Stimulated activated CD8-positive, alpha-beta memory T cell treated with anti-CD3 and anti-CD28 coated beads, Interleukin-7, amount 100 ng/mL, for 4 hours (primary cell): ENCODE results near the gene VSNL1.

ENCODE experiments used
- DNase-seq, 2 donors: peaks; one replicate each; pipeline ENCODE4 v3.0.0-alpha.2; 2020; ENCODE audit warnings: low read depth in 2 of 2

Gene VSNL1

GRCh38 chr2:17583166-17583565, 42.7 kb downstream of the VSNL1 start:
- DNase-seq = no peak

GRCh38 chr2:17583646-17584045, 43.1 kb downstream of the VSNL1 start:
- DNase-seq = no peak

- no peak for DNase-seq
Observed at GRCh38 chr2:17584689-17585088, 44.2 kb downstream of the VSNL1 start.

DNA sequence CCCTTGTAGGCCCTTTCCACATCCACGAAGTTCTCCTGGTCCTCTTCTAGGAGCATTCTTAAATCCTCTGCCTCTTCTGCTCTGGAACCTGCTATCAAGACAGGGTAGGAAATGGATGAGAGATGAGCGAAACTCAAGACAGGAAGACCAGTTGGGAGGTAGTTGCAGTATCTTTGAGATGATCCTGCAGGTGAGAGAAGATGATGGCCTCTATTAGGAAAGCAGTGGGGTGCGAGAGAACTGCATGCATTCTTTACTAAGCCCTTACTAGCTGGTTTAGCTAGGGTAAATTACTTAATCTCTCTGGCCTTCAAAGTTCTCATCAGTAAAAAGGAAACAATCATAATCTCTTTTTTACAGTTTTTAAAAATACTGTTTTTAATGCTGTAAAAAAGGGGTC, 47.0 kb downstream of the VSNL1 start:
- DNase-seq = no peak

DNA sequence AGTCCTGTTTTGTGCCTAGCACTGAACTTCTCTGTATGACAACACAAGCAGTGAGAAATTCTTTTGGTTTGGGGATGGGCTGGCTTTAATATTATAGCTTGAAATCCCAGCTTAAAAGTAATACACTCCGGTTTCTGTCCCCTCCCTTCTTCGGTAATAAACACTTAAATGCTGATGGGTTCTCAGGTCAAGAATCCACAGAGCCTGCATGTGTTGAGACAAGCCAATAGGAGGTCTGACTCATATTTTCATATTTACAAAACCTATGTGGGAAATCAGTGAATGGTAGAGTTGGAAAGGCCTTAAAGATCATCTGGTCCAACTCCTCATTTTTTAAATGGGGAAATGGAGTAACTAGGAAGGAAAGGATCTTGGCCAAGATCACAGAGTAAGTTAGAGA, 47.5 kb downstream of the VSNL1 start:
- no peak for DNase-seq

DNA sequence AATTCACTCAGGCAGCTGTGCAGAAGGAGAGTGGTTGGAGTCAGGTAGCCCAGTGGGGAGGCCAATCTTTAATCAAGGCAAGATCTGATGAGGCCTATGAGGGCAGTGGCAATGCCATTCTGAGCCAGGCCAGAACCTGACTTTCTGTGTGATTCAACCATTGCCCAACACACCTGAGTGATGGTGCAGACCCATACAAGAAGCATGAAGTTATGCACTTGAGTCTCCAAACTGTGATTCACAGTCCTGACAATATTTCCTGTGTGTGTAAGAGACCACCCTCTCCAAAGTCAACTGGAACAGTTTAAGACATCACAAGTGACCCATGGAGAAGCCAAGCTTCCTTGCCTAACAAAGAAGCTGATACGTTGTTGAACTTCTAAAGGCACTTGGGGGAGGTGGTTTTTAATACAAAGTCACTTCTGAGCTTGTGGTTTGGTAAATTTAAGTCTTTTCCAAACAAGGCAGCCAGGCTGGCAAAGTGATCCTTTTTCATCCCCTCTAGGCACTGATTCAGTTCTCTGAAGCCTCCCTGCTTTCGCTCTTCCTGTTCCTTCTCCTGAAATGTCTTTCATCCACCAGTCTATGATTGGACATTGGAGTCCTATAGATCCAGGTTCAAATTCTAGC, 49.0 kb downstream of the VSNL1 start:
- no peak for DNase-seq

DNA sequence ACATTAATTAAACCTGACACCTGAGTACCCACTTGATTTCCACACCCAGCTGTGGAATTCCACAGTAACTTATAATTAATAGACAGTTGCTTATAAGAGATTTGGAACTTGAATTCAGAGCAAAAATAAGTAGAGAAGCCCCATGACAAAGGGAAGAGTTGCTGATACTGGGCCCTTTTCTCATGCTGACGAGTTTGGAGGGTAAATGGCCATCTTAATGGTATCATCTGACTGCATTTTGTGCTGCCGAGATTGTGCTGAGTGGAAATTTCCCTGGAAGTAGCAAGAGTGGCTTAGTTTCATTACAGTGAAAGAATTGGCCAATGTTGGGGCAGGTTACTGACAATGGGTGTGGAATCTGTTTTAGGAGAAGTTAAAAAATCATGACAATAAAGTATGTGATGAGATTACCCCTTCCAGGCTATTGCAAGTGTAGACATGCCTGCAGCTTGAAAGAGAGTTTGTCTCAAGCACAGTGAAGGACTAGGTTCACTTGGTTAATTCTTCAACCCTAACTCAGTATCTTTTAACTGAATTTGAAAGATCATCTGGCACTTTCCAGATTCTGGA, 49.9 kb downstream of the VSNL1 start:
- no peak for DNase-seq

- no peak for DNase-seq
Observed at GRCh38 chr2:17591846-17592245, 51.4 kb downstream of the VSNL1 start.

DNA sequence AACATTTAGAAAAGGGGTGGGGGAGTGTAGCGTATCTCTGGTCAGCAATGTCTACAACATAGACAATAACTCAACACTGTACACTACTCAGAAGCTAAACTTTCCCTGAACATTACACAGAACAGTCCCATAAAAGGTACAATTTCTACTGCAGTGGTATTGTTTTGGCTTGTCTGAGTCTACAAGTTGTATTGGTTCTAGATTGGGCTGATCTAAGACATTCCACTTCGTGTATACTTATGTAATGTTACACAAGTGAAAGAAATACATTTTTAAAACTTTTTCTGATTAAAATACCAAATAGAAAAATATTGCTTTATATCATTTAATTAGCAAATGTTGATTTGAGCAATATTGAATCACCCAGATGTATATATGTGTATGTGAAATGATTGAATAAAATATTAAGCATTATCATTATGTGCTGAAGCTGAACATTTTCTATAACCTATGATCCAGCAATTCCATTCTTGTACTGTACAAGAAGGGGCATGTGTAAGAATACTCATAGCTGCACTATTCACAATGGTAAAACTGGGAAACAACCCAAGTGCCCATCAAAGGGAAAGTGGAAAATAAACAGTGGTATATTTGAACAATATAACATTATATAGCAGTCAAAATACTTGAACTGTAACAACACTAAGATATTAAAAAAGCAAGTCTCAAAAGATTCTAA, 52.4 kb downstream of the VSNL1 start:
- DNase-seq = no peak

DNA sequence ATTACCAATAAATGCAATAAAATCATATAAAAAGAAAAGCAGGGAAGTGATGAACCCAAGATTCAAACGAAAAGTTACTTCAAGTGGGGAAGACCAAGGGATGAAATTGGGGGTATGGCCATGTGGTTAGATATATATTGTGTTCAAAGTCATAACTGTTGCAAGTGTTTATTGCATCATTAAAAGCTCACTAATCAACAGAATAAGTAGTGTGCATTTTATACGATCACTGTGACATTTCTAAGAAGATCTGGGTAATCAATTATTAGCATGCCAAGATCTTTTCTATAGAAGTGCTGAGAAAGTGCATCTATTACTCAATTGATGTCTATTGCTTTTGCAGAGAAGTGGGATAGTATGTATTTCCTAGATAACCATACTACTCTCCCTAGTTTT, 52.9 kb downstream of the VSNL1 start:
- no peak for DNase-seq

GRCh38 chr2:17593841-17594491, 53.5 kb downstream of the VSNL1 start:
- no peak for DNase-seq

- no peak for DNase-seq
Observed at GRCh38 chr2:17594533-17595401, 54.3 kb downstream of the VSNL1 start.

GRCh38 chr2:17599617-17600016, 59.1 kb downstream of the VSNL1 start:
- no peak for DNase-seq

- no peak for DNase-seq
Observed at GRCh38 chr2:17600556-17601204, 60.2 kb downstream of the VSNL1 start.

DNA sequence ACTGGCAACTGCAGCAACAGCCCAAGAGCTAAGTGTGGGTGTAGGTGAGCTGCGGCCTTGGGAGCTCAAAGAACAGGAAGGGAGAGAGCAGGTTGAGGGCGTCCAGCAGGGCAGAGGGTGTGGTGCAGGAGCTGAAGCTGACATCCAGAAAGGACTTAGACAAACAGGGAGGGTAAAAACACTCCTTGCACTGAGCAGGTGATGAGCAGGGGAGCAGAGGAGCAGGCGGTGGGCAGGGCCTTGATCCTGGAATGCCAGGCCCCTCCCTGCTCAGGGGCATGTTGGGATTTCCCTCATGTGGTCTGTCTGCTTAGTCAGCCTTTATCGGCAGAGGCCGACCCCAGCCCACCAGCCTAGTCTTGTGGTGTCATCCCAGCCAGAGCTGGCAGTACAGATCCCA, 63.6 kb downstream of the VSNL1 start:
- DNase-seq = no peak

DNA sequence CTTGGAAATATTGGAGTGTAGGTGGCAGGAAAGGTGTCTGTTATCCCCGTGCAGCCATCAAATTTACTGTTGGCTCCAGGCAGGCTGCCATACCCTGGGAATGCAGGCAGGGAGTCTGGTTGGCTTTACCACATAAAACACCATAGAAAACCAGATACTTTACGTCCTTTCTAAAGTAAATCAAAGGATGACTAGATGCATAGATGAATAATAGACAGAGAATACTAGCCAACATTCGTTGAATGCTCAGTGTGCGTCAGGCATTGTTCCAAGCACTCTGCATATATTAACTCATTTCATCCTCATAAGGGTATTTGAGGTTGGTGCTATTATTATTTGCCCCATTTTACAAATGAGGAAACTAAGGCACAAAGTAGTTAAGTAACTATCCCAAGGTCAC, 65.2 kb downstream of the VSNL1 start:
- no peak for DNase-seq

DNA sequence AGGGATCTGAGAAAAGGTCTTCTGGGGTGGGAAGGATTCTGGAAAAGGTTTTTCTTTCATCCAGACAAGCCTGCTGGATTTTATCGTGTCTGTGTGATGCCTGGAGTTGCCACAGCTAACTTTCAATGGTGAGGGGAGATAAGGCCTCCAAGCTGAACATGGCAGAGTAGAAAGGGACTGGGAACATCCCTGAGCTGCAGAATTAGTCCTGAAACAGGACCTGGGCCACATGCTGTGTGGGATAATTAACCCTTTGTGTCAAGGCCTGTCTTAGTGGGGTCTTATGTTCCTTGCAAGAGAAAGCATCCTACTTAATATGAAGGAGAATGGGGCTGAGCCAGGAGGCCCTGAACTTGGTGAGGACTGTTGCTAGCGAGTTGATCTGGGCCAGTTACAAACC, 66.4 kb downstream of the VSNL1 start:
- no peak for DNase-seq

DNA sequence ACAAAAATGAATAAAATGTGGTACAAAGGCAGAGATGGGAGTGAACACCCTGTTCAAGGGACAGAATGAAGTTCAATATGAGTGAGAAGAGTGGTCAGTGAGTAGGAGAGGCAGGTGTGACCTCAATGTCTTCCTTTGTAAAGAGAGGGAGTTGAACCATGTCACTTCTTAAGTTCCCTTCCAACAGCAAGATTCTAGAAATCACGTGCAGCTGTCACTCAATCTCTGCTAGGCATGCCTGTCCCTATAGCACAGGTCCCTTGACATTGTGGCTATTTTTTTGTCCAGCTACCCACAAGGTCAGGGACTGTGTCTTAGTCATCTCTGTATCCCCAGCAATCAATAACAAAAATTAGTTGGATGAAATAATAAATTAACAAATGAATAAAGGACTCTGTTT, 66.9 kb downstream of the VSNL1 start:
- no peak for DNase-seq

DNA sequence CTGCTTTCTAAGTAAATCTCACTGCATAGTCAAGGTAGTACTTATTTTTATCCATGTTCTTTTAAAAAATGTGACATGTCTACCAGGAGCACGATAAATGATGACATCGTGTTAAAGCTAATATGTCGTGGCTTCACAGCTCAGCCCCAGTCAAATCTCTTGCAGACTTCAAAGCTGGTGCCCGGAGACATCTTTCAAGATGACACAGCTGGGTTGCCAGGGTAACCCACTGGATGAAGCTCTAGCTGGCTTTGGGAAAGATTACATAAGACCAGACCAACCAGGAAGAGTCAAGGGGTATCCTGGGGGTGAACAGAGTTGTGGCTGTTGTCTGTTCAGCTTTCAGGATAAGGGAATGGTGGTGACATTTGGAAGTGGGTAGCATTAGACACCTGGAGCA, 67.8 kb downstream of the VSNL1 start:
- no peak for DNase-seq

GRCh38 chr2:17610521-17610920, 70.0 kb downstream of the VSNL1 start:
- no peak for DNase-seq

DNA sequence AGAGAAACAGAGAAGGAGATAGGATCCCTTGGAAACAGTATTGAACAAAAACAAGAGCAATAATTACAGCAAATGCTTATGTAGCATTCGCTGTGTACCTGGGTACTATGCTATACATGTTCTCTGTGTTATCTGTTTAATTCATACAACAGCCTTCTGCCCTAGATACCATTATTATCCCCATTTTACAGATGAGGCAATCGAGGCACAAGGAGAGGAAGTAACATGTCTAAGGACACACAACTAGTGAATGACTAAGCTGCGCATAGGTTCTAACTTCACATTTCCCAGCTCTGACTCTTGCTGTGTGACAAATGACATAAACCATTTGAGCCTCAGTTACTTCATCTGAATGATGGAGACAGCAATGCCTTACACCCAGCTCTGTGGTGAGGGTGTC, 70.5 kb downstream of the VSNL1 start:
- no peak for DNase-seq
